Ishikawa (cell line): ENCODE results near the gene SLC49A4.

Source experiments
- EGR1 ChIP-seq: IDR thresholded peaks from 2 replicates; pipeline ENCODE4 v1.6.1; 2012
- NFIC ChIP-seq: IDR thresholded peaks from 2 replicates; pipeline ENCODE4 v1.6.1; 2012
- TCF12 ChIP-seq: IDR thresholded peaks from 2 replicates; pipeline ENCODE4 v1.6.1; 2012; ENCODE audit warnings: low read depth
- TF ChIP-seq, protein P1 (sequence below): IDR thresholded peaks from 2 replicates; pipeline ENCODE4 v1.6.1; 2012
- TF ChIP-seq, protein P2 (sequence below): IDR thresholded peaks from 2 replicates; pipeline ENCODE4 v1.6.1; 2012; ENCODE audit warnings: low read depth, mild to moderate bottlenecking

SLC49A4 gene

DNA sequence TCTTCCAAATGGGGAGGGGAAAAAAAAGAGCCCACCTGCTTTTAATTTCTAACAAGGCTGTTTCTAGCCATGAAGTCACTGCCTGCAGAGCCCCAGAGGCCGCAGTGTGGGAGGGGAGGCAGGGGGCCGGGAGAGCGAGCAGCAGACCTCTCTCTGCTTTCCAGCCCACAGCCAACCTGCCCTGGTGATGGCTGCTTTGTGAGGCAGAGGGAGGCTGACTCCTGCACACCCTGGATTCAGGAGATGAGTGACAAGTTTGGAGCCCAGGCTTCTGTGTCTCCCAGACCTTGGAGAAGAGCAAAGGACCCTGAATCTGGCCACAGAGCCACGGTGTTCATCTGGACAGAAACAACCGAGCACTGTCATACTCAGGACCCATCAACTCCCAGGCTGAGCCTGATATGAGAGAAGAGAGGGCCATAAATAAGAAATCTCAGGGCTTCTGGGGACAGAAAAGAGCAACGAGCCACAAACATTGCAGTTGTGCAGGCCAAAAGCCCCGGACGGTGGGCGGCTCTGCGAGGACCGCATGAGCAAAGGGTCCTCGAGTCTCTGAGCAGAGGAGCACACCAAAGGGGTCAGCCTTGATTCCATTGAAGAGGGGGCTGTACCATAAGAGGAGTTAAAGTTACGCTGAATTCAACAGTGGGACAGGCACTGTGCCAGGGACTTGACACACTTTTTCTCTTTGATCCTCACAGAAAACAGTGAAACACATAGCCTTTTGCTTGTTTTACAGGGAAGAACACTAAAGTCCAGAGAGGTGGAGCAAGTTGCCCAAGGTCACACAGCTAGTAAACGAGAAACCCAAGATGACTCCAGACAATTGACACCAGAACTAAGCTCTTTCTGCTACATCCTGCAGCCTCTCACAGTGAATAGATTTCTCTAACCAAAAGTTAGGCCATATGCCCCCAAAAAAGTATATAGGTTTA lies 135.5 kb downstream of the SLC49A4 start:
- TF ChIP-seq, protein P1, sequence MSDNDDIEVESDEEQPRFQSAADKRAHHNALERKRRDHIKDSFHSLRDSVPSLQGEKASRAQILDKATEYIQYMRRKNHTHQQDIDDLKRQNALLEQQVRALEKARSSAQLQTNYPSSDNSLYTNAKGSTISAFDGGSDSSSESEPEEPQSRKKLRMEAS, result no peak
- TF ChIP-seq, protein P2, sequence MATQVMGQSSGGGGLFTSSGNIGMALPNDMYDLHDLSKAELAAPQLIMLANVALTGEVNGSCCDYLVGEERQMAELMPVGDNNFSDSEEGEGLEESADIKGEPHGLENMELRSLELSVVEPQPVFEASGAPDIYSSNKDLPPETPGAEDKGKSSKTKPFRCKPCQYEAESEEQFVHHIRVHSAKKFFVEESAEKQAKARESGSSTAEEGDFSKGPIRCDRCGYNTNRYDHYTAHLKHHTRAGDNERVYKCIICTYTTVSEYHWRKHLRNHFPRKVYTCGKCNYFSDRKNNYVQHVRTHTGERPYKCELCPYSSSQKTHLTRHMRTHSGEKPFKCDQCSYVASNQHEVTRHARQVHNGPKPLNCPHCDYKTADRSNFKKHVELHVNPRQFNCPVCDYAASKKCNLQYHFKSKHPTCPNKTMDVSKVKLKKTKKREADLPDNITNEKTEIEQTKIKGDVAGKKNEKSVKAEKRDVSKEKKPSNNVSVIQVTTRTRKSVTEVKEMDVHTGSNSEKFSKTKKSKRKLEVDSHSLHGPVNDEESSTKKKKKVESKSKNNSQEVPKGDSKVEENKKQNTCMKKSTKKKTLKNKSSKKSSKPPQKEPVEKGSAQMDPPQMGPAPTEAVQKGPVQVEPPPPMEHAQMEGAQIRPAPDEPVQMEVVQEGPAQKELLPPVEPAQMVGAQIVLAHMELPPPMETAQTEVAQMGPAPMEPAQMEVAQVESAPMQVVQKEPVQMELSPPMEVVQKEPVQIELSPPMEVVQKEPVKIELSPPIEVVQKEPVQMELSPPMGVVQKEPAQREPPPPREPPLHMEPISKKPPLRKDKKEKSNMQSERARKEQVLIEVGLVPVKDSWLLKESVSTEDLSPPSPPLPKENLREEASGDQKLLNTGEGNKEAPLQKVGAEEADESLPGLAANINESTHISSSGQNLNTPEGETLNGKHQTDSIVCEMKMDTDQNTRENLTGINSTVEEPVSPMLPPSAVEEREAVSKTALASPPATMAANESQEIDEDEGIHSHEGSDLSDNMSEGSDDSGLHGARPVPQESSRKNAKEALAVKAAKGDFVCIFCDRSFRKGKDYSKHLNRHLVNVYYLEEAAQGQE, result no peak
- TF ChIP-seq EGR1, result no peak
- no peak for TF ChIP-seq NFIC
- no peak for TF ChIP-seq TCF12
